GM06990 (cell line): Measurements from ENCODE around the gene PSMD5.

Experiments used
- DNase-seq: peaks from one replicate; pipeline ENCODE4 v3.0.0-alpha.2; 2011; ENCODE audit not compliant: insufficient read length; ENCODE audit errors: extremely low read depth
- H3K27me3 ChIP-seq: replicated peaks from 2 replicates; pipeline ENCODE4 v1.6.0; 2011; ENCODE audit warnings: low read length; ENCODE audit not compliant: control insufficient read depth, insufficient read depth
- H3K36me3 ChIP-seq: 2 replicates; pipeline ENCODE4 v1.5.1; 2011; ENCODE audit warnings: low read length; ENCODE audit not compliant: control insufficient read depth, insufficient read depth
- H3K4me3 ChIP-seq: replicated peaks from 2 replicates; pipeline ENCODE4 v1.5.1; 2011; ENCODE audit warnings: low read depth, mild to moderate bottlenecking, control low read depth, low read length
- CTCF ChIP-seq: IDR thresholded peaks from 2 replicates; pipeline ENCODE4 v1.5.1; 2011; ENCODE audit warnings: low read length, control low read depth, mild to moderate bottlenecking, inconsistent platforms; ENCODE audit not compliant: insufficient read depth, poor library complexity, severe bottlenecking

Gene PSMD5

GRCh38 chr9:120889606-120890271 lies 47.0 kb upstream of the PSMD5 start:
- no peak for DNase-seq
- no peak for TF ChIP-seq CTCF
- Histone ChIP-seq H3K27me3 (no peaks in the 10 kb centered on the region), H3K36me3 (no peaks in the 10 kb centered on the region), H3K4me3 (no peak overlapping the region)

DNA sequence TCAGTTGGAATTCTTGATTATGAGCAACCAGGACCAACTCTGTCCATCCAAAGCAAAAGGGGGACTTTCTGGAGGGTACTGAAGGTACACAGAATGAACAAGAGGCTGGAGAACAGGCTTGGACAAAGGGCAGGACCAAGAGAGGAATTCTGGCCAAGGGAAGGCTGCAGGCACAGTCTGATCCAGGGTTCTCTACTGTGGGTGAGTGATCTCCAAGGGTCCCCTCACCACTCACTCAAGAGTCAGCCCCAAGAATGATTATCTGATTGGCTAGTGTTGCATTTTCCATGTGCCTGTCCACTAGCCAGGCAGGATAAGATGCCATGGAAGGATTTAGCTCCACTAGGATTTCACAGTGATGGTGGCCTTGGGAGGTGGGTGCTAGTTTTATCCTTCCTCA lies 45.9 kb upstream of the PSMD5 start:
- H3K4me3 ChIP-seq: no peak overlapping the region
- TF ChIP-seq CTCF: no peak
- no peaks in the 10 kb centered on the region for H3K27me3 ChIP-seq
- no peaks in the 10 kb centered on the region for H3K36me3 ChIP-seq
- no peak for DNase-seq

DNA sequence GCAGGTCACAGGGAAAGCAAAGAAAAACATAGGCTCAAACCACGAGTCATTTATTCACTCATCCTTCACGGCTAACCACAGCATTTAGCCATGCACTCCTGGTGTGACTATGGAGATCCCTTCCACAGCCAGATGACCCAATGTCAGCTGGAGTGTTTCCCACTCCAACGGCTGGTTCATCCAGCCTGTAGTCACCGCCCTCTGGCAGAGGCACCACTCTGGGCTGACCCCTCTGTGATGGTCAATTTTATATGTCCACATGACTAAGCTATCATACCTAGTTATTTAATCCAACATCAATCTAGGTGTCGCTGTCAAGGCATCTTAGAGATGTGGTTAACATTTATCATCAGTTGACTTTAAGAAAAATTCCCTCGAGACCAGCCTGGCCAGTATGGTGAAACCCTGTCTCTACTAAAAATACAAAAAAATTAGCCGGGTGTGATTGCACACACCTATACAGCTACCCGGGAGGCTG lies 43.8 kb upstream of the PSMD5 start:
- no peak for TF ChIP-seq CTCF
- DNase-seq: no peak
- no peaks in the 10 kb centered on the region for H3K36me3 ChIP-seq
- H3K27me3 ChIP-seq: no peaks in the 10 kb centered on the region
- no peak overlapping the region for H3K4me3 ChIP-seq

- no peak for DNase-seq
- Histone ChIP-seq H3K36me3 (no peaks in the 10 kb centered on the region), H3K4me3 (no peak overlapping the region), H3K27me3 (no peaks in the 10 kb centered on the region)
- TF ChIP-seq CTCF: no peak
Measured at GRCh38 chr9:120885958-120886357, 43.2 kb upstream of the PSMD5 start.

GRCh38 chr9:120885457-120885856 lies 42.7 kb upstream of the PSMD5 start:
- Histone ChIP-seq H3K27me3 (no peaks in the 10 kb centered on the region), H3K4me3 (no peak overlapping the region), H3K36me3 (no peaks in the 10 kb centered on the region)
- DNase-seq: no peak
- TF ChIP-seq CTCF: no peak

DNA sequence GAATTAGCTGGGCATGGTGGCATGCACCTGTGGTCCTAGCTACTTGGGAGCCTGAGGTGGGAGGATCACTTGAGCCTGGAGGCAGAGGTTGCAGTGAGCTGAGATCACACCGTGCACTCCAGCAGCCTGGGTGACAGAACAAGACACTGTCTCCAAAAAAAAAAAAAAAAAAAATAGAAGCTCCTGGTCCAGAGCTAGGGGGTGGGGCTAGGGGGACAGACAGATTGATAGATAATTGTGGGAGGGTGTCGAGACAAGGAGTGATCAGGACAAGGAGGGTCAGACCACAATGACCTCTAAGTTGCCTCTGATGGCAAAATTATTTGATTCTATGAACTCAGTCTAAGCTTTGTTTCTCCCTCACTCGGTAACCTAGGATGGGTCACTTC lies 40.9 kb upstream of the PSMD5 start:
- Histone ChIP-seq H3K4me3 (no peak overlapping the region), H3K36me3 (no peaks in the 10 kb centered on the region), H3K27me3 (no peaks in the 10 kb centered on the region)
- DNase-seq: no peak
- no peak for TF ChIP-seq CTCF
